ENCODE data around the gene ANG. TPM values are rescaled to one million over a fixed set of nuclear protein-coding genes. Genes with fewer than 3 reads are reported as not detected.
"Not testable (repeated sequence)": the region's sequence is repeated elsewhere in the genome, so short reads cannot be mapped to it uniquely, and the experiment has no call there.

The ANG gene
- 10 to 100 TPM; 13.5 to 15.7 TPM for total RNA-seq

- Histone ChIP-seq H3K36me3 (no peaks in the 10 kb centered on the region), H3K4me1 (ENCODE audit: control insufficient read depth in 1 of 2, low read depth in 2 of 2) (peaks cover 13 to 29% of the 10 kb centered on the region in 2 donors), H3K27ac (no peak within 1 kb of the TSS), H3K27me3 (replicated peaks; ENCODE audit: insufficient read depth) (no peaks in the 10 kb centered on the region), H3K9me3 (no peaks in the 10 kb centered on the region), H3K4me3 (no peak within 1 kb of the TSS)
- ATAC-seq (ENCODE audit: insufficient number of reproducible peaks, low FRiP score, low read depth) (no peak), DNase-seq (ENCODE audit: low spot score) (no peak)
- no peak for TF ChIP-seq CTCF (IDR thresholded peaks at IDR 0.05)
Observed at GRCh38 chr14:20688167-20688839, at the start of gene ANG. TSS of gene ANG (plus strand) at chr14:20688764. CDS start at chr14:20693565, 4,801 bp downstream.

DNA sequence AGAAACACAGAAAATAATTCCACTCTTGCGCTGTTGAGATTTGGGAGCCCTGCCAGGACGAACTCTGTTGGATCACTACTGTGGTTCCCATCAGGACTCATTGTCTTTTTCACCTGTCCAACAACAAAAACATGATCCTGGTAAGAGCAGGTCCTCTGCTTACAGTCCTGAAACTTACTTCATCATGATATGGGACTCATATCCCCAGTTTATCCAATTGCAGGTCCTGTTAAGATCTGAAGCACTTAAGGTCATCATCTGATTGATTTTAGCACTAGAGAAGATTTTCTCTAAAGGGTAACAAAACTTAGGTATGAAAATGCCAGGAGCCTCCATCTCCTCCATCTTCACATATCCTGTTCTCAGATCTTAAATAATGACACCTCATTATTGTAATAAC lies 47.0 kb upstream of the ANG start, which contains the start of gene OR6S1:
Gene OR6S1 (minus strand): TSS at position 101 of the 400 bp plus-strand sequence. CDS start 0 bp downstream, at position 101.
- no peaks in the 10 kb centered on the region for H3K36me3 ChIP-seq
- H3K27me3 ChIP-seq (replicated peaks; ENCODE audit: insufficient read depth), result no peaks in the 10 kb centered on the region
- H3K27ac ChIP-seq, result no peak within 1 kb of the TSS
- ATAC-seq (ENCODE audit: insufficient number of reproducible peaks, low FRiP score, low read depth), result no peak
- DNase-seq (ENCODE audit: low spot score), result no peak
- H3K9me3 ChIP-seq, result no peaks in the 10 kb centered on the region
- H3K4me3 ChIP-seq, result no peak within 1 kb of the TSS
- TF ChIP-seq CTCF (IDR thresholded peaks at IDR 0.05), result no peak
- H3K4me1 ChIP-seq (ENCODE audit: control insufficient read depth in 1 of 2, low read depth in 2 of 2), result no peaks in the 10 kb centered on the region

GRCh38 chr14:20642182-20642581 lies 46.4 kb upstream of the ANG start:
- DNase-seq (ENCODE audit: low spot score) (no peak), ATAC-seq (ENCODE audit: insufficient number of reproducible peaks, low FRiP score, low read depth) (no peak)
- TF ChIP-seq CTCF (IDR thresholded peaks at IDR 0.05), result no peak
- Histone ChIP-seq H3K9me3 (no peaks in the 10 kb centered on the region), H3K4me3 (no peak overlapping the region), H3K27me3 (replicated peaks; ENCODE audit: insufficient read depth) (no peaks in the 10 kb centered on the region), H3K4me1 (ENCODE audit: control insufficient read depth in 1 of 2, low read depth in 2 of 2) (no peaks in the 10 kb centered on the region), H3K27ac (no peak overlapping the region), H3K36me3 (no peaks in the 10 kb centered on the region)

GRCh38 chr14:20642755-20643154 lies 45.8 kb upstream of the ANG start:
- not testable (repeated sequence) for H3K36me3 ChIP-seq; H3K9me3 ChIP-seq; ATAC-seq (ENCODE audit: insufficient number of reproducible peaks, low FRiP score, low read depth); H3K4me1 ChIP-seq (ENCODE audit: control insufficient read depth in 1 of 2, low read depth in 2 of 2); H3K4me3 ChIP-seq; DNase-seq (ENCODE audit: low spot score); H3K27ac ChIP-seq; H3K27me3 ChIP-seq (replicated peaks; ENCODE audit: insufficient read depth)

DNA sequence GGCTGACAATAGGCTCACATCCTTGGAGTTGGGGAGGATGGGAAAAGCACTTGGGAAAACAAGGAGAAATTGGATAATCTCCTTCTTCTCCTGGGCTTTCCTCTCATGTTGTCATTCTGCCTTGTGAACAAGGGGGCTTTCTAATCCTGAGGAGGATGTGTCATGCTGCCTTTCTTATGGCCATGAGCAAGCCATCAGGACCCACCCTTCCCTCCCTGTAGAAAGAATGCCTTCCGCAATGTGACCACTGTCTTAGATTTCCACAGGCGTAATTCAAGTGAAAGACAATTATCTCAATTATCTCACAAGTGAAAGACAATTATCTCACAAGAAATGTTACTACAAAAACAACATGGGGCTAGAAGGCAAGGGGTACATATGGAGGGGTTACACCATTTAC lies 44.0 kb upstream of the ANG start:
- H3K9me3 ChIP-seq, result no peaks in the 10 kb centered on the region
- no peak overlapping the region for H3K27ac ChIP-seq
- DNase-seq (ENCODE audit: low spot score), result no peak
- H3K36me3 ChIP-seq, result no peaks in the 10 kb centered on the region
- no peak for ATAC-seq (ENCODE audit: insufficient number of reproducible peaks, low FRiP score, low read depth)
- H3K27me3 ChIP-seq (replicated peaks; ENCODE audit: insufficient read depth), result no peaks in the 10 kb centered on the region
- H3K4me1 ChIP-seq (ENCODE audit: control insufficient read depth in 1 of 2, low read depth in 2 of 2), result no peaks in the 10 kb centered on the region
- H3K4me3 ChIP-seq, result no peak overlapping the region
- TF ChIP-seq CTCF (IDR thresholded peaks at IDR 0.05), result no peak

GRCh38 chr14:20645481-20645880 lies 43.1 kb upstream of the ANG start:
- no peak for ATAC-seq (ENCODE audit: insufficient number of reproducible peaks, low FRiP score, low read depth)
- H3K27me3 ChIP-seq (replicated peaks; ENCODE audit: insufficient read depth), result peaks cover 5% of the 10 kb centered on the region
- TF ChIP-seq CTCF (IDR thresholded peaks at IDR 0.05), result no peak
- no peak overlapping the region for H3K4me3 ChIP-seq
- H3K36me3 ChIP-seq, result no peaks in the 10 kb centered on the region
- no peak overlapping the region for H3K27ac ChIP-seq
- H3K9me3 ChIP-seq, result no peaks in the 10 kb centered on the region
- no peaks in the 10 kb centered on the region for H3K4me1 ChIP-seq (ENCODE audit: control insufficient read depth in 1 of 2, low read depth in 2 of 2)
- DNase-seq (ENCODE audit: low spot score), result no peak

Measured in thoracic aorta (tissue), 2 donors.